Loucy (cell line): ENCODE measurements around the gene ARHGAP45.

Experiments
- H2AFZ ChIP-seq: fragments of 200-600 bp; sonication (generic); 2 replicates; pipeline ENCODE4 v1.6.0; 2016; ENCODE audit warnings: antibody characterized with exemption, mild to moderate bottlenecking, low read length, moderate library complexity
- H3F3A ChIP-seq: fragments of 200-600 bp; 2 replicates; pipeline ENCODE4 v1.6.0; 2016; ENCODE audit warnings: antibody characterized with exemption, low read depth, mild to moderate bottlenecking
- H3K27me3 ChIP-seq: fragments of 200-600 bp; sonication (generic); 2 replicates; pipeline ENCODE4 v1.6.1; 2014; ENCODE audit warnings: low read length, mild to moderate bottlenecking; ENCODE audit not compliant: insufficient read depth, poor library complexity, severe bottlenecking
- H3K36me3 ChIP-seq: fragments of 200-600 bp; sonication (generic); 2 replicates; pipeline ENCODE4 v1.6.1; 2016; ENCODE audit warnings: low read length; ENCODE audit not compliant: insufficient read depth
- H3K4me1 ChIP-seq: fragments of 200-600 bp; sonication (generic); 2 replicates; pipeline ENCODE4 v1.5.1; 2014; ENCODE audit warnings: low read length, mild to moderate bottlenecking; ENCODE audit not compliant: insufficient read depth, poor library complexity, severe bottlenecking
- H3K4me2 ChIP-seq: fragments of 200-600 bp; sonication (generic); 2 replicates; pipeline ENCODE4 v1.6.0; 2014; ENCODE audit warnings: antibody characterized with exemption, low read length, low read depth, mild to moderate bottlenecking; ENCODE audit not compliant: poor library complexity, severe bottlenecking
- H3K4me3 ChIP-seq: fragments of 200-600 bp; sonication (generic); 2 replicates; pipeline ENCODE4 v1.5.1; 2014; ENCODE audit warnings: low read length, mild to moderate bottlenecking, mixed read lengths; ENCODE audit not compliant: poor library complexity, severe bottlenecking
- H3K79me2 ChIP-seq: fragments of 200-600 bp; sonication (generic); 2 replicates; pipeline ENCODE4 v1.6.1; 2014; ENCODE audit warnings: low read length; ENCODE audit not compliant: insufficient read depth
- H3K9ac ChIP-seq: fragments of 200-600 bp; sonication (generic); 2 replicates; pipeline ENCODE4 v1.6.0; 2014; ENCODE audit warnings: mild to moderate bottlenecking, low read depth, low read length, moderate library complexity; ENCODE audit not compliant: poor library complexity, severe bottlenecking
- H3K9me2 ChIP-seq: fragments of 200-600 bp; sonication (generic); replicated peaks from 2 replicates; pipeline ENCODE4 v1.6.1; 2016; ENCODE audit warnings: low read depth, low read length, mixed read lengths
- H3K9me3 ChIP-seq: fragments of 200-600 bp; sonication (generic); 2 replicates; pipeline ENCODE4 v1.6.1; 2014; ENCODE audit warnings: mild to moderate bottlenecking, antibody characterized with exemption, low read length, low read depth; ENCODE audit not compliant: insufficient read depth
- H4K20me1 ChIP-seq: fragments of 200-600 bp; sonication (generic); 2 replicates; pipeline ENCODE4 v1.6.0; 2014; ENCODE audit warnings: antibody characterized with exemption, low read length, mild to moderate bottlenecking; ENCODE audit not compliant: insufficient read depth, poor library complexity, severe bottlenecking
- EZH2phosphoT487 ChIP-seq: fragments of 200-600 bp; IDR thresholded peaks from 2 replicates; pipeline ENCODE4 v1.6.1; 2018; ENCODE audit warnings: antibody characterized with exemption, mild to moderate bottlenecking, moderate library complexity, borderline replicate concordance
- TF ChIP-seq, protein P1 (sequence below): fragments of 200-600 bp; sonication (generic); conservative IDR thresholded peaks from 2 replicates; pipeline ENCODE4 v1.5.1; 2014; ENCODE audit warnings: mild to moderate bottlenecking, antibody characterized with exemption, low read length

The ARHGAP45 gene

DNA sequence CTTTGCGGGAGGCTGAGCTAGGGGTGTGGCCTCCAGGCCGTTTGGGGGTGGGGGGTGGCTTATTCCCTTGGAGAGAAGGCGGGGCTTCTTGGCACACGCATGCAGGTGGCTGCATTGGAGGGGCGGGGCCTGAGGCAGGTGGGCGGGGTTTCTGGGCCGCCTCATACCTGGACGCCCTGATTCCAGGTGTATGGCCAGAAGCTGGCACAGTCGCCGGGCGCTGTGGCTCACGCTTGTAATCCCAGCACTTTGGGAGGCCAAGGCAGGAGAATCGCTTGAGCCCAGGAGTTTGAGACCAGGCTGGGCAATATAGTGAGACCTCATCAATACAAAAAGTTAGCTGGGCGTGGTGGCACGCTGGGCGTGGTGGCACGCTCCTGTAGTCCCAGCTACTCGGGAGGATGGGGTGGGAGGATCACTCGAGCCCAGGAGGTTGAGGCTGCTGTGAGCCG is 19.2 kb upstream of the ARHGAP45 start:
- Histone ChIP-seq H3K9me2 (no peaks in the 10 kb centered on the region), H4K20me1 (no peaks in the 10 kb centered on the region), H3F3A (no peaks in the 10 kb centered on the region), H3K9ac (no peak overlapping the region), H2AFZ (no peak overlapping the region), H3K4me3 (no peak overlapping the region), H3K4me1 (no peaks in the 10 kb centered on the region), H3K9me3 (no peaks in the 10 kb centered on the region), H3K27me3 (no peaks in the 10 kb centered on the region), H3K36me3 (no peaks in the 10 kb centered on the region), H3K4me2 (no peak overlapping the region), H3K79me2 (no peaks in the 10 kb centered on the region)
- TF ChIP-seq, protein P1, sequence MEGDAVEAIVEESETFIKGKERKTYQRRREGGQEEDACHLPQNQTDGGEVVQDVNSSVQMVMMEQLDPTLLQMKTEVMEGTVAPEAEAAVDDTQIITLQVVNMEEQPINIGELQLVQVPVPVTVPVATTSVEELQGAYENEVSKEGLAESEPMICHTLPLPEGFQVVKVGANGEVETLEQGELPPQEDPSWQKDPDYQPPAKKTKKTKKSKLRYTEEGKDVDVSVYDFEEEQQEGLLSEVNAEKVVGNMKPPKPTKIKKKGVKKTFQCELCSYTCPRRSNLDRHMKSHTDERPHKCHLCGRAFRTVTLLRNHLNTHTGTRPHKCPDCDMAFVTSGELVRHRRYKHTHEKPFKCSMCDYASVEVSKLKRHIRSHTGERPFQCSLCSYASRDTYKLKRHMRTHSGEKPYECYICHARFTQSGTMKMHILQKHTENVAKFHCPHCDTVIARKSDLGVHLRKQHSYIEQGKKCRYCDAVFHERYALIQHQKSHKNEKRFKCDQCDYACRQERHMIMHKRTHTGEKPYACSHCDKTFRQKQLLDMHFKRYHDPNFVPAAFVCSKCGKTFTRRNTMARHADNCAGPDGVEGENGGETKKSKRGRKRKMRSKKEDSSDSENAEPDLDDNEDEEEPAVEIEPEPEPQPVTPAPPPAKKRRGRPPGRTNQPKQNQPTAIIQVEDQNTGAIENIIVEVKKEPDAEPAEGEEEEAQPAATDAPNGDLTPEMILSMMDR, result no peak
- TF ChIP-seq EZH2phosphoT487, result no peak

DNA sequence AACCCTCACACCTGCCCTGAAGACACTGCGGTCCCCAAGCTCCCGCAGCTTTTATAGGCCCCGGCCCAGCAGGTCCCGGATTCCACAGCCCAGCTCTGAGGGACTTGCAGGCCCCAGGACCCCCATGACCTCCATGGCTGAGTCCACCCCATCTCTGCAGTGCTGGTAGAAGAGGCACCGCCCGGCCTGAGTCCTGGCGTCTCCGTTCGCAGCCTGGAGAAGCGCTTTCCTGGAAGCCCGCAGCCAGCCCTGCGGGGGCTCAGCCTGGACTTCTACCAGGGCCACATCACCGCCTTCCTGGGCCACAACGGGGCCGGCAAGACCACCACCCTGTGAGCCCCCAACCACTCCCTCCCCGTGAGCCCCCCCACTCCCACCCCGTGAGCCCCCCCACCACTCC is 17.9 kb upstream of the ARHGAP45 start:
- TF ChIP-seq, protein P1, result no peak
- no peak for TF ChIP-seq EZH2phosphoT487
- no peak overlapping the region for H3K9ac ChIP-seq
- no peak overlapping the region for H3K4me3 ChIP-seq
- H3K9me3 ChIP-seq, result no peaks in the 10 kb centered on the region
- no peaks in the 10 kb centered on the region for H3K79me2 ChIP-seq
- no peaks in the 10 kb centered on the region for H3F3A ChIP-seq
- H2AFZ ChIP-seq, result no peak overlapping the region
- H3K4me2 ChIP-seq, result no peak overlapping the region
- H3K9me2 ChIP-seq, result no peaks in the 10 kb centered on the region
- no peaks in the 10 kb centered on the region for H3K4me1 ChIP-seq
- H3K36me3 ChIP-seq, result no peaks in the 10 kb centered on the region
- no peaks in the 10 kb centered on the region for H4K20me1 ChIP-seq
- H3K27me3 ChIP-seq, result no peaks in the 10 kb centered on the region

DNA sequence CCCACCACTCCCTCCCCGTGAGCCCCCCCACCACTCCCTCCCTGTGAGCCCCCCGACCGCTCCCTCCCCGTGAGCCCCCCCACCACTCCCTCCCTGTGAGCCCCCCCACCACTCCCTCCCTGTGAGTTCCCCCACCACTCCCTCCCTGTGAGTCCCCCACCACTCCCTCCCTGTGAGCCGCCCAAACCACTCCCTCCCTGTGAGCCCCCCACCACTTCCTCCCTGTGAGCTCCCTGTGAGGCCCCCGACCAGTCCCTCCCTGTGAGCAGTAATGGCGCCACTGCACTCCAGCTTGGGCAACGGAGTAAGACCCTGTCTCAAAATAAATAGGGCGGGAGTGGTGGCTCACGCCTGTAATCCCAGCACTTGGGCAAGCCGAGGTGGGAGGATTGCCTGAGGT is 17.2 kb upstream of the ARHGAP45 start:
- no peak for TF ChIP-seq EZH2phosphoT487
- TF ChIP-seq, protein P1, result no peak

More for the DNA sequence above, 17.2 kb upstream of the ARHGAP45 start:
- Histone ChIP-seq H3K27me3 (no peaks in the 10 kb centered on the region), H3F3A (no peaks in the 10 kb centered on the region), H3K36me3 (no peaks in the 10 kb centered on the region), H3K9me3 (no peaks in the 10 kb centered on the region), H2AFZ (no peak overlapping the region), H3K9me2 (no peaks in the 10 kb centered on the region), H3K4me2 (no peak overlapping the region), H3K4me1 (no peaks in the 10 kb centered on the region), H4K20me1 (no peaks in the 10 kb centered on the region), H3K79me2 (no peaks in the 10 kb centered on the region), H3K9ac (no peak overlapping the region), H3K4me3 (no peak overlapping the region)
